ENCODE results near the gene PODNL1.

- TF ChIP-seq, protein P1, sequence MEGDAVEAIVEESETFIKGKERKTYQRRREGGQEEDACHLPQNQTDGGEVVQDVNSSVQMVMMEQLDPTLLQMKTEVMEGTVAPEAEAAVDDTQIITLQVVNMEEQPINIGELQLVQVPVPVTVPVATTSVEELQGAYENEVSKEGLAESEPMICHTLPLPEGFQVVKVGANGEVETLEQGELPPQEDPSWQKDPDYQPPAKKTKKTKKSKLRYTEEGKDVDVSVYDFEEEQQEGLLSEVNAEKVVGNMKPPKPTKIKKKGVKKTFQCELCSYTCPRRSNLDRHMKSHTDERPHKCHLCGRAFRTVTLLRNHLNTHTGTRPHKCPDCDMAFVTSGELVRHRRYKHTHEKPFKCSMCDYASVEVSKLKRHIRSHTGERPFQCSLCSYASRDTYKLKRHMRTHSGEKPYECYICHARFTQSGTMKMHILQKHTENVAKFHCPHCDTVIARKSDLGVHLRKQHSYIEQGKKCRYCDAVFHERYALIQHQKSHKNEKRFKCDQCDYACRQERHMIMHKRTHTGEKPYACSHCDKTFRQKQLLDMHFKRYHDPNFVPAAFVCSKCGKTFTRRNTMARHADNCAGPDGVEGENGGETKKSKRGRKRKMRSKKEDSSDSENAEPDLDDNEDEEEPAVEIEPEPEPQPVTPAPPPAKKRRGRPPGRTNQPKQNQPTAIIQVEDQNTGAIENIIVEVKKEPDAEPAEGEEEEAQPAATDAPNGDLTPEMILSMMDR (IDR thresholded peaks at IDR 0.05; ENCODE audit: borderline replicate concordance, extremely low read depth, low read length, poor library complexity, severe bottlenecking): no peak
- TF ChIP-seq EZH2 (IDR thresholded peaks at IDR 0.05; ENCODE audit: borderline replicate concordance, low read depth, low read length, severe bottlenecking): no peak
Observed at GRCh38 chr19:13920940-13921747, 17.1 kb downstream of the PODNL1 start.

Measured in DND-41 (cell line).